H1 (cell line): ENCODE results near the gene ARHGAP15. TPM values are rescaled to one million over a fixed set of nuclear protein-coding genes. Genes with fewer than 3 reads are reported as not detected.

ENCODE experiments used
- CTCF ChIA-PET: fragments of 300-600 bp; sonication (Branson Sonifier 250); formaldehyde crosslinking; loops from one replicate; lab custom pipeline; 2021; ENCODE audit not compliant: partially characterized antibody; lab: Charles Lee
- POLR2A ChIA-PET: fragments of 300-600 bp; sonication (Branson Sonifier 250); formaldehyde crosslinking; loops from one replicate; lab custom pipeline; 2021; ENCODE audit warnings: inconsistent platforms; ENCODE audit not compliant: partially characterized antibody; lab: Charles Lee
- DNase-seq, 2 experiments: peaks; one replicate each; pipeline versions ENCODE4 v3.0.0 to v3.0.0-alpha.2; 2010 to 2022; ENCODE audit warnings: low spot score in 2 of 2, low read depth in 1 of 2, mixed read lengths in 1 of 2
- FAIRE-seq: peaks from 2 replicates; lab custom pipeline; 2011; peaks lifted over from hg19 to GRCh38; lab: Jason Lieb, UNC
- H2AFZ ChIP-seq: 2 replicates; pipeline ENCODE4 v1.8.1; 2012; ENCODE audit warnings: low read length, inconsistent platforms
- H2AK5ac ChIP-seq: 2 replicates; pipeline ENCODE4 v1.6.1; 2013; ENCODE audit warnings: low read depth, low read length
- H2BK120ac ChIP-seq: replicated peaks from 2 replicates; pipeline ENCODE3; 2013; ENCODE audit warnings: low read depth, low read length, inconsistent platforms
- H2BK12ac ChIP-seq: 2 replicates; pipeline ENCODE4 v1.6.1; 2013; ENCODE audit warnings: low read depth, low read length
- H2BK15ac ChIP-seq: 2 replicates; pipeline ENCODE4 v1.6.1; 2013; ENCODE audit warnings: low read length
- H2BK20ac ChIP-seq: 2 replicates; pipeline ENCODE4 v1.6.1; 2013; ENCODE audit warnings: low read length
- H2BK5ac ChIP-seq: 2 replicates; pipeline ENCODE4 v1.6.1; 2013; ENCODE audit warnings: low read depth, low read length
- H3K14ac ChIP-seq: 2 replicates; pipeline ENCODE4 v1.6.1; 2013; ENCODE audit warnings: inconsistent platforms; ENCODE audit not compliant: insufficient read length
- H3K18ac ChIP-seq: 2 replicates; pipeline ENCODE4 v1.6.1; 2013; ENCODE audit warnings: low read length; ENCODE audit errors: extremely low read depth
- H3K23ac ChIP-seq: 2 replicates; pipeline ENCODE4 v1.6.1; 2013; ENCODE audit warnings: inconsistent platforms; ENCODE audit not compliant: insufficient read length
- H3K23me2 ChIP-seq: 2 replicates; pipeline ENCODE4 v1.6.1; 2013; ENCODE audit warnings: low read depth, low read length
- H3K27ac ChIP-seq: 2 replicates; pipeline ENCODE4 v1.6.1; 2011; ENCODE audit warnings: low read depth, low read length, inconsistent platforms
- H3K27me3 ChIP-seq, 4 experiments: replicated peaks in 1 of 4; 1 replicate in 1 of 4; 2 replicates in 3 of 4; pipeline versions ENCODE4 v1.6.1 to v1.8.1; 2011 to 2013; ENCODE audit warnings: low read length in 3 of 4, mild to moderate bottlenecking in 3 of 4, inconsistent platforms in 2 of 4, mixed read lengths in 2 of 4, moderate library complexity in 1 of 4; ENCODE audit not compliant: control insufficient read depth in 3 of 4, insufficient read depth in 3 of 4; ENCODE audit errors: extremely low read depth in 1 of 4
- H3K36me3 ChIP-seq, 4 experiments: 2 replicates each; pipeline versions ENCODE4 v1.6.1 to v1.8.1; 2011 to 2013; ENCODE audit warnings: mild to moderate bottlenecking in 4 of 4, low read length in 3 of 4, moderate library complexity in 2 of 4, control low read depth in 1 of 4, inconsistent platforms in 1 of 4; ENCODE audit not compliant: insufficient read depth in 4 of 4, control insufficient read depth in 2 of 4
- H3K4ac ChIP-seq: replicated peaks from 2 replicates; pipeline ENCODE3; 2013; ENCODE audit warnings: low read length, low read depth, mixed read lengths, inconsistent platforms; ENCODE audit not compliant: insufficient read length
- H3K4me1 ChIP-seq, 4 experiments: replicated peaks in 1 of 4; 1 replicate in 1 of 4; 2 replicates in 3 of 4; pipeline versions ENCODE4 v1.6.1 to v1.8.1; 2011 to 2013; ENCODE audit warnings: low read length in 3 of 4, inconsistent platforms in 2 of 4, mixed read lengths in 1 of 4; ENCODE audit not compliant: insufficient read depth in 4 of 4, control insufficient read depth in 3 of 4
- H3K4me2 ChIP-seq, 2 experiments: 2 replicates each; pipeline versions ENCODE4 v1.6.1 to v1.8.1; 2011 to 2013; ENCODE audit warnings: low read depth in 2 of 2, low read length in 2 of 2, control low read depth in 1 of 2, inconsistent platforms in 1 of 2, mild to moderate bottlenecking in 1 of 2; ENCODE audit not compliant: insufficient read depth in 1 of 2
- H3K4me3 ChIP-seq, 4 experiments: fragments of 200-600, 300-600 bp in 1 of 4; sonication (generic), shearing (Covaris generic), sonication (Bioruptor Twin) in 1 of 4; 2 replicates each; pipeline versions ENCODE4 v1.5.1 to v1.8.1; 2011 to 2016; ENCODE audit warnings: low read length in 4 of 4, low read depth in 3 of 4, control low read depth in 2 of 4, inconsistent platforms in 2 of 4, mild to moderate bottlenecking in 2 of 4, mixed read lengths in 1 of 4, moderate library complexity in 1 of 4; ENCODE audit not compliant: insufficient read depth in 2 of 4; ENCODE audit errors: extremely low read depth in 1 of 4
- H3K56ac ChIP-seq: replicated peaks from 2 replicates; pipeline ENCODE3; 2013; ENCODE audit warnings: low read depth, mild to moderate bottlenecking, mixed read lengths, low read length, inconsistent platforms; ENCODE audit not compliant: insufficient read length
- H3K79me1 ChIP-seq: 2 replicates; pipeline ENCODE4 v1.6.1; 2013; ENCODE audit warnings: low read depth, low read length, control low read depth
- H3K79me2 ChIP-seq, 2 experiments: 2 replicates each; pipeline versions ENCODE4 v1.6.1 to v1.8.1; 2012 to 2013; ENCODE audit warnings: low read length in 2 of 2, mild to moderate bottlenecking in 2 of 2, inconsistent platforms in 1 of 2; ENCODE audit not compliant: insufficient read depth in 2 of 2, control insufficient read depth in 1 of 2
- H3K9ac ChIP-seq, 4 experiments: replicated peaks in 1 of 4; 1 replicate in 1 of 4; 2 replicates in 3 of 4; pipeline versions ENCODE4 v1.6.1 to v1.8.1; 2011 to 2013; ENCODE audit warnings: low read depth in 3 of 4, low read length in 3 of 4, control low read depth in 2 of 4, mild to moderate bottlenecking in 2 of 4, moderate library complexity in 2 of 4, inconsistent platforms in 1 of 4; ENCODE audit errors: extremely low read depth in 1 of 4
- H3K9me3 ChIP-seq, 2 experiments: 2 replicates each; pipeline versions ENCODE4 v1.6.1 to v1.8.1; 2012 to 2013; ENCODE audit warnings: mild to moderate bottlenecking in 2 of 2, moderate library complexity in 2 of 2, control low read depth in 1 of 2, inconsistent platforms in 1 of 2, low read depth in 1 of 2, low read length in 1 of 2, mixed read lengths in 1 of 2; ENCODE audit not compliant: insufficient read depth in 2 of 2
- H4K20me1 ChIP-seq, 2 experiments: replicated peaks in 1 of 2; 2 replicates each; pipeline versions ENCODE3 to v1.8.1; 2011 to 2013; ENCODE audit warnings: inconsistent platforms in 2 of 2, low read length in 2 of 2, mild to moderate bottlenecking in 1 of 2; ENCODE audit not compliant: insufficient read depth in 2 of 2, control insufficient read depth in 1 of 2
- H4K5ac ChIP-seq: 2 replicates; pipeline ENCODE4 v1.6.1; 2013; ENCODE audit warnings: low read length, low read depth, mixed read lengths, inconsistent platforms; ENCODE audit not compliant: insufficient read length
- H4K8ac ChIP-seq: 2 replicates; pipeline ENCODE4 v1.8.0; 2013; ENCODE audit warnings: mild to moderate bottlenecking, moderate library complexity, low read length, inconsistent platforms; ENCODE audit not compliant: insufficient read depth; ENCODE audit errors: extremely low read depth
- H4K91ac ChIP-seq: replicated peaks from 2 replicates; pipeline ENCODE3; 2013; ENCODE audit warnings: low read length, mixed read lengths, inconsistent platforms; ENCODE audit not compliant: insufficient read length
- CBX5 ChIP-seq: fragments of 300-800, 300-1000 bp; sonication (generic); IDR thresholded peaks from 2 replicates; pipeline ENCODE4 v1.7.1; 2016; ENCODE audit warnings: antibody characterized with exemption, low read length, low read depth
- CHD2 ChIP-seq: IDR thresholded peaks from 2 replicates; pipeline ENCODE4 v1.6.1; 2012; ENCODE audit warnings: low read length, improper control_type of control experiment
- RFX5 ChIP-seq: IDR thresholded peaks from 2 replicates; pipeline ENCODE4 v1.6.1; 2011; ENCODE audit warnings: low read depth, low read length, improper control_type of control experiment, borderline replicate concordance
- RNF2 ChIP-seq: fragments of 200-900, 300-1000 bp; sonication (generic); IDR thresholded peaks from 2 replicates; pipeline ENCODE4 v1.7.1; 2016; ENCODE audit warnings: borderline replicate concordance, low read depth, mild to moderate bottlenecking, antibody characterized with exemption, low read length; ENCODE audit not compliant: poor library complexity, severe bottlenecking; ENCODE audit errors: missing control alignments
- TEAD4 ChIP-seq: IDR thresholded peaks from 2 replicates; pipeline ENCODE4 v1.6.1; 2012; ENCODE audit warnings: low read depth, low read length, inconsistent platforms, mixed read lengths
- YY1 ChIP-seq: IDR thresholded peaks from 2 replicates; pipeline ENCODE4 v1.6.1; 2011; ENCODE audit warnings: low read depth, mild to moderate bottlenecking, low read length
- WGBS, 2 experiments: shearing (Covaris generic) in 1 of 2; methylation state at CpG; one replicate each; pipeline versions ENCODE4 v1.1.6 to v1.1.7; 2013 to 2015; ENCODE audit warnings: low lambda C conversion rate in 2 of 2, mixed read lengths in 2 of 2, inconsistent platforms in 1 of 2, low coverage in 1 of 2, missing lambda C conversion rate in 1 of 2; ENCODE audit not compliant: insufficient replicate concordance in 2 of 2, insufficient coverage in 1 of 2, insufficient read length in 1 of 2; ENCODE audit errors: extremely low coverage in 1 of 2, missing lambda C conversion rate in 1 of 2; 5-methylcytosine and 5-hydroxymethylcytosine counted together
- polyA plus RNA-seq, 7 experiments: library from polyadenylated mRNA; depleted of rRNA in 3 of 7; stranded (reverse) in 5 of 7; unstranded in 2 of 7; fragments of >200 nt in 5 of 7; fragments of 200-250 nt in 2 of 7; gene quantifications; 1 replicate in 5 of 7; 2 replicates in 1 of 7; 4 replicates in 1 of 7; pipeline versions ENCODE4 v1.2.1 to v1.2.3, GENCODE V29; 2011 to 2013; ENCODE audit warnings: missing spikeins in 2 of 7, mixed read lengths in 2 of 7
- total RNA-seq: library from RNA; stranded (reverse); fragmentation: NEBNext Ultra II Directional; extraction: Animal tissue kit (Norgen Biotek cat#: 25700); gene quantifications from 2 replicates; pipeline ENCODE4 v1.2.1, GENCODE V29; 2021

ARHGAP15 gene
- total and polyA plus RNA-seq, 2 of the 8 experiments (the other 6 are each of a cell fraction or from before 2014, with no cell fraction given) = not detected

GRCh38 chr2:143121079-143121478 is 8.1 kb upstream of the ARHGAP15 start:
- WGBS, 2 experiments = 87% methylated on average over 1 of the region's 1 CpG; no CpG with 5 or more reads in 1 of the 2 experiments
- CTCF ChIA-PET = interaction anchor here (1.0 to 1.2 kb wide), 3 partner anchors 10 to 138 kb away, joined by 3 to 5 read pairs (median 3); no protein-coding TSS in a partner anchor
- H2BK5ac ChIP-seq = no peak overlapping the region
- no peak overlapping the region for H3K4ac ChIP-seq
- no peaks in the 10 kb centered on the region for H3K9me3 ChIP-seq
- H3K56ac ChIP-seq = no peak overlapping the region
- no peaks in the 10 kb centered on the region for H3K27me3 ChIP-seq
- H3K9ac ChIP-seq = no peak overlapping the region
- no peak overlapping the region for H4K8ac ChIP-seq
- no peaks in the 10 kb centered on the region for H3K36me3 ChIP-seq
- H2BK120ac ChIP-seq = no peak overlapping the region
- no peak overlapping the region for H3K23ac ChIP-seq
- TF ChIP-seq RFX5 = no peak
- TF ChIP-seq RNF2 = no peak
- no peak for TF ChIP-seq CHD2
- TF ChIP-seq TEAD4 = no peak
- no peak for TF ChIP-seq YY1
- TF ChIP-seq CBX5 = no peak
- no peak overlapping the region for H3K27ac ChIP-seq
- no peak overlapping the region for H3K18ac ChIP-seq
- no peaks in the 10 kb centered on the region for H3K79me1 ChIP-seq
- H2AK5ac ChIP-seq = no peak overlapping the region
- no peak for FAIRE-seq
- no peak overlapping the region for H3K14ac ChIP-seq
- no peak overlapping the region for H3K4me2 ChIP-seq
- no peak overlapping the region for H4K5ac ChIP-seq
- no peak for DNase-seq
- POLR2A ChIA-PET = no interaction called here
- no peak overlapping the region for H2AFZ ChIP-seq
- H4K20me1 ChIP-seq = no peaks in the 10 kb centered on the region
- no peaks in the 10 kb centered on the region for H3K79me2 ChIP-seq
- H2BK15ac ChIP-seq = no peak overlapping the region
- no peaks in the 10 kb centered on the region for H3K4me1 ChIP-seq
- no peaks in the 10 kb centered on the region for H3K23me2 ChIP-seq
- H2BK20ac ChIP-seq = no peak overlapping the region
- no peak overlapping the region for H3K4me3 ChIP-seq
- no peak overlapping the region for H2BK12ac ChIP-seq
- H4K91ac ChIP-seq = no peak overlapping the region
